ENCODE data around the gene FERMT2. TPM values are rescaled to one million over a fixed set of nuclear protein-coding genes. Genes with fewer than 3 reads are reported as not detected.

Gene FERMT2
- total RNA-seq, 2 donors from 2014 or later: 197 to 225 TPM

GRCh38 chr14:52856139-52856538 is 94.7 kb downstream of the FERMT2 start:
- DNase-seq (ENCODE audit: low spot score): no peak
- Histone ChIP-seq H3K9me3 (no peaks in the 10 kb centered on the region), H3K4me1 (ENCODE audit: control insufficient read depth in 1 of 2, low read depth in 2 of 2) (peaks cover 0 to 6% of the 10 kb centered on the region in 2 donors), H3K36me3 (peaks cover 13% of the 10 kb centered on the region), H3K4me3 (no peak overlapping the region), H3K27ac (no peak overlapping the region), H3K27me3 (replicated peaks; ENCODE audit: insufficient read depth) (no peaks in the 10 kb centered on the region)
- TF ChIP-seq CTCF (IDR thresholded peaks at IDR 0.05): no peak
- no peak for ATAC-seq (ENCODE audit: insufficient number of reproducible peaks, low FRiP score, low read depth)

- Histone ChIP-seq H3K4me3 (no peak overlapping the region), H3K36me3 (peaks cover 8% of the 10 kb centered on the region), H3K27me3 (replicated peaks; ENCODE audit: insufficient read depth) (no peaks in the 10 kb centered on the region), H3K9me3 (no peaks in the 10 kb centered on the region), H3K27ac (no peak overlapping the region), H3K4me1 (ENCODE audit: control insufficient read depth in 1 of 2, low read depth in 2 of 2) (no peaks in the 10 kb centered on the region)
- DNase-seq (ENCODE audit: low spot score) (no peak), ATAC-seq (ENCODE audit: insufficient number of reproducible peaks, low FRiP score, low read depth) (no peak)
- TF ChIP-seq CTCF (IDR thresholded peaks at IDR 0.05): no peak
Measured at GRCh38 chr14:52853522-52853854, 97.4 kb downstream of the FERMT2 start.

- Histone ChIP-seq H3K4me3 (no peak overlapping the region), H3K4me1 (ENCODE audit: control insufficient read depth in 1 of 2, low read depth in 2 of 2) (no peaks in the 10 kb centered on the region), H3K27ac (no peak overlapping the region), H3K36me3 (peaks cover 8% of the 10 kb centered on the region), H3K27me3 (replicated peaks; ENCODE audit: insufficient read depth) (no peaks in the 10 kb centered on the region), H3K9me3 (no peaks in the 10 kb centered on the region)
- DNase-seq (ENCODE audit: low spot score) (no peak), ATAC-seq (ENCODE audit: insufficient number of reproducible peaks, low FRiP score, low read depth) (no peak)
- no peak for TF ChIP-seq CTCF (IDR thresholded peaks at IDR 0.05)
Measured at GRCh38 chr14:52852810-52853521, 97.9 kb downstream of the FERMT2 start.

DNA sequence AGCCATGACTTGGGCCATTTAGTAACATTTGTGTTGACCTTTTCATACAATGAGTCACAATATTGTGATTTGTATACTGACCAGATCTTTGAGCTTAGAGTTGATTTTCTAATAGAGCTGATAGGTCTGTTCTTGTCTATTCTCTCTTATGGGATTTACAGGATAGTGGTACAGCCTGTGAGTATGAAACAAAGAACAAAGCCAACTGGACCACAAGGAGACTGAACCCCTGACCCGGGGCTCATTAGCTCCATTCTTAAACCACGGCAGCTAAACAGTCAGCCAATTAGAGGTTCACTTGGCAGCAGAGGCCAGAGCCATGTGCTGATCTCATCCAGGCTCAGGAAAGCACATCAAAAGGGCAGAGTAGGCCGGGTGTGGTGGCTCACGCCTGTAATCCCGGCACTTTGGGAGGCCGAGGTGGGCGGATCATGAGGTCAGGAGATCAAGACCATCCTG is 100.4 kb downstream of the FERMT2 start:
- peaks cover 0 to 8% of the 10 kb centered on the region in 2 donors for H3K4me1 ChIP-seq (ENCODE audit: control insufficient read depth in 1 of 2, low read depth in 2 of 2)
- no peaks in the 10 kb centered on the region for H3K27me3 ChIP-seq (replicated peaks; ENCODE audit: insufficient read depth)
- H3K4me3 ChIP-seq: no peak overlapping the region
- no peak for TF ChIP-seq CTCF (IDR thresholded peaks at IDR 0.05)
- no peak overlapping the region for H3K27ac ChIP-seq
- DNase-seq (ENCODE audit: low spot score) (no peak), ATAC-seq (ENCODE audit: insufficient number of reproducible peaks, low FRiP score, low read depth) (no peak)
- no peaks in the 10 kb centered on the region for H3K9me3 ChIP-seq
- H3K36me3 ChIP-seq: no peaks in the 10 kb centered on the region

DNA sequence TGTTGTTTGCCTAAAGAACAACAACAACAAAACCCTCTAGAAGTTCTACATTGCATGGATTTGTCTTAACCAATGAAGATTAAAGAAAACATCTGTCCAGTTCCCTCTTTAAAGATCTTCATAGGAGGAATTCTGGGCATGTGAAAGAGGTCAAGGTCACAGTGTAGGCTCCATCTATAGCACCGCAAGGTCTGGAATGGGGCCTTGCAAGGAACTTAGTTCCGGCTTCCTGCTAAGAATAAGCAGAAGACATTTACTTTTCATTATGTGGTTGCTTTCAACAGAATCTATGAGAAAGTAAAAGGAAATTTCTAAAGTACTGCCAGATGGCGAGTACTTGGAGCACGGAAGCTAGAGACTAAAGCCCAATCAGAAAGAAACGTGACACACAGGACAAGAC is 102.2 kb downstream of the FERMT2 start:
- Histone ChIP-seq H3K4me1 (ENCODE audit: control insufficient read depth in 1 of 2, low read depth in 2 of 2) (peaks cover 13 to 26% of the 10 kb centered on the region in 2 donors), H3K9me3 (no peaks in the 10 kb centered on the region), H3K4me3 (no peak overlapping the region), H3K27ac (no peak overlapping the region), H3K36me3 (no peaks in the 10 kb centered on the region), H3K27me3 (replicated peaks; ENCODE audit: insufficient read depth) (no peaks in the 10 kb centered on the region)
- DNase-seq (ENCODE audit: low spot score) (no peak), ATAC-seq (ENCODE audit: insufficient number of reproducible peaks, low FRiP score, low read depth) (no peak)
- TF ChIP-seq CTCF (IDR thresholded peaks at IDR 0.05): no peak

All from thoracic aorta (tissue), 2 donors.